NCI-H69 (cell line): ENCODE data around the gene DNAH5.

ENCODE experiments used
- DNase-seq: peaks from one replicate; lab custom pipeline; 2025; lab: John Stamatoyannopoulos, UW

The DNAH5 gene

GRCh38 chr5:13708906-13709305 is 235.6 kb downstream of the DNAH5 start:
- DNase-seq: no peak

GRCh38 chr5:13708432-13708831 is 236.1 kb downstream of the DNAH5 start:
- no peak for DNase-seq

GRCh38 chr5:13704396-13704795 is 240.1 kb downstream of the DNAH5 start:
- DNase-seq: no peak

- DNase-seq: no peak
Measured at GRCh38 chr5:13700626-13701025, 243.9 kb downstream of the DNAH5 start.

GRCh38 chr5:13698885-13699284 is 245.6 kb downstream of the DNAH5 start:
- no peak for DNase-seq

- no peak for DNase-seq
Measured at GRCh38 chr5:13695076-13695712, 249.3 kb downstream of the DNAH5 start.

GRCh38 chr5:13692172-13692571 is 252.3 kb downstream of the DNAH5 start:
- no peak for DNase-seq

- no peak for DNase-seq
Measured at GRCh38 chr5:13676531-13676930, 268.0 kb downstream of the DNAH5 start.

- DNase-seq: no peak
Measured at GRCh38 chr5:13674391-13674790, 270.1 kb downstream of the DNAH5 start.

GRCh38 chr5:13673511-13673910 is 271.0 kb downstream of the DNAH5 start:
- no peak for DNase-seq

- no peak for DNase-seq
Measured at GRCh38 chr5:13664377-13664776, 280.1 kb downstream of the DNAH5 start.

GRCh38 chr5:13662626-13663025 is 281.9 kb downstream of the DNAH5 start:
- no peak for DNase-seq

GRCh38 chr5:13661272-13661671 is 283.2 kb downstream of the DNAH5 start:
- DNase-seq: no peak

GRCh38 chr5:13660072-13660471 is 284.4 kb downstream of the DNAH5 start:
- DNase-seq: no peak

GRCh38 chr5:13659391-13659790 is 285.1 kb downstream of the DNAH5 start:
- no peak for DNase-seq

GRCh38 chr5:13658761-13659160 is 285.7 kb downstream of the DNAH5 start:
- no peak for DNase-seq

GRCh38 chr5:13658152-13658551 is 286.3 kb downstream of the DNAH5 start:
- no peak for DNase-seq

- no peak for DNase-seq
Measured at GRCh38 chr5:13653709-13654108, 290.8 kb downstream of the DNAH5 start.

GRCh38 chr5:13649656-13650055 is 294.8 kb downstream of the DNAH5 start:
- DNase-seq: no peak

GRCh38 chr5:13648822-13649221 is 295.7 kb downstream of the DNAH5 start:
- DNase-seq: no peak

- DNase-seq: no peak
Measured at GRCh38 chr5:13643734-13644133, 300.8 kb downstream of the DNAH5 start.

GRCh38 chr5:13643196-13643595 is 301.3 kb downstream of the DNAH5 start:
- DNase-seq: no peak
